K562 (cell line): Measurements from ENCODE around the gene HES5. TPM values are rescaled to one million over a fixed set of nuclear protein-coding genes. Genes with fewer than 3 reads are reported as not detected.
A peak's percentile ranks its signal among the peaks of the same experiment; 100 is the strongest.

Source experiments
- ATF6 ChIP-seq: sonication (generic); formaldehyde crosslinking; IDR thresholded peaks from 2 replicates; pipeline ENCODE4 v1.4.0; 2020; ENCODE audit warnings: mild to moderate bottlenecking, missing genetic modification reagents
- BCL6 ChIP-seq: fragments of 250-450 bp; sonication (Bioruptor Pico); IDR thresholded peaks from 2 replicates; pipeline ENCODE4 v1.4.0; 2020
- DPF2 ChIP-seq: fragments of 450-650 bp; IDR thresholded peaks from 2 replicates; pipeline ENCODE4 v1.6.1; 2016
- E2F5 ChIP-seq: sonication (generic); formaldehyde crosslinking; IDR thresholded peaks from 2 replicates; pipeline ENCODE4 v1.8.0; 2022; ENCODE audit warnings: mild to moderate bottlenecking, missing genetic modification reagents
- GATA2 ChIP-seq: sonication (generic); formaldehyde crosslinking; IDR thresholded peaks from 2 replicates; pipeline ENCODE4 v1.4.0; 2020; ENCODE audit warnings: mild to moderate bottlenecking, missing genetic modification reagents
- KLF6 ChIP-seq: fragments of 250-450 bp; sonication (Bioruptor Pico); IDR thresholded peaks from 2 replicates; pipeline ENCODE4 v1.4.0; 2020; ENCODE audit warnings: mild to moderate bottlenecking, moderate library complexity, borderline replicate concordance
- MCM7 ChIP-seq, 2 experiments: fragments of 450-650 bp; IDR thresholded peaks; 2 replicates each; pipeline ENCODE4 v1.6.1; 2016 to 2018
- MIER1 ChIP-seq: fragments of 450-650 bp; IDR thresholded peaks from 2 replicates; pipeline ENCODE4 v1.6.1; 2016; ENCODE audit warnings: antibody characterized with exemption, mild to moderate bottlenecking, low read depth
- MITF ChIP-seq: IDR thresholded peaks from 2 replicates; pipeline ENCODE4 v1.6.1; 2014; ENCODE audit warnings: antibody characterized with exemption
- NFRKB ChIP-seq: fragments of 450-650 bp; IDR thresholded peaks from 2 replicates; pipeline ENCODE4 v1.6.1; 2016; ENCODE audit warnings: low read depth
- NR1H2 ChIP-seq: sonication (generic); formaldehyde crosslinking; IDR thresholded peaks from 2 replicates; pipeline ENCODE4 v1.4.0; 2020; ENCODE audit warnings: mild to moderate bottlenecking, missing genetic modification reagents
- POU5F1 ChIP-seq: fragments of 150-350 bp; IDR thresholded peaks from 2 replicates; pipeline ENCODE4 v1.6.1; 2014; ENCODE audit warnings: borderline replicate concordance, low read length, low read depth, mild to moderate bottlenecking; ENCODE audit not compliant: partially characterized antibody
- PRMT5 ChIP-seq: sonication (generic); formaldehyde crosslinking; IDR thresholded peaks from 2 replicates; pipeline ENCODE4 v1.5.0; 2020; ENCODE audit warnings: missing genetic modification reagents
- SAP30 ChIP-seq: fragments of 200-600 bp; sonication (generic); IDR thresholded peaks from 2 replicates; pipeline ENCODE4 v1.6.1; 2012; ENCODE audit warnings: borderline replicate concordance, low read depth, mild to moderate bottlenecking, moderate library complexity, low read length, control low read depth, inconsistent platforms; ENCODE audit not compliant: insufficient read depth, poor library complexity, severe bottlenecking
- SMC3 ChIP-seq: conservative IDR thresholded peaks from 2 replicates; pipeline ENCODE4 v1.6.1; 2011; ENCODE audit warnings: low read depth, low read length, improper control_type of control experiment; ENCODE audit not compliant: insufficient read depth
- USF2 ChIP-seq: sonication (generic); formaldehyde crosslinking; IDR thresholded peaks from 2 replicates; pipeline ENCODE4 v1.5.0; 2020; ENCODE audit warnings: missing genetic modification reagents
- ZBTB49 ChIP-seq: sonication (generic); formaldehyde crosslinking; IDR thresholded peaks from 2 replicates; pipeline ENCODE4 v1.8.0; 2022; ENCODE audit warnings: missing genetic modification reagents, mild to moderate bottlenecking, borderline replicate concordance
- ZFP1 ChIP-seq: fragments of 450-650 bp; formaldehyde crosslinking; IDR thresholded peaks from 2 replicates; pipeline ENCODE4 v1.4.0; 2020; ENCODE audit warnings: mild to moderate bottlenecking, mixed read lengths
- ZNF143 ChIP-seq: sonication (generic); formaldehyde crosslinking; IDR thresholded peaks from 2 replicates; pipeline ENCODE4 v1.9.0; 2022; ENCODE audit warnings: mild to moderate bottlenecking, missing genetic modification reagents
- ZNF232 ChIP-seq: sonication (generic); formaldehyde crosslinking; IDR thresholded peaks from 2 replicates; pipeline ENCODE4 v1.8.0; 2022; ENCODE audit warnings: mild to moderate bottlenecking, missing genetic modification reagents
- ZNF3 ChIP-seq: fragments of 250-450 bp; sonication (Bioruptor Pico); IDR thresholded peaks from 2 replicates; pipeline ENCODE4 v1.5.0; 2021; ENCODE audit warnings: mild to moderate bottlenecking, moderate library complexity
- ZNF311 ChIP-seq: fragments of 250-450 bp; sonication (Bioruptor Pico); IDR thresholded peaks from 2 replicates; pipeline ENCODE4 v1.4.0; 2020; ENCODE audit warnings: mild to moderate bottlenecking, moderate library complexity
- ZNF764 ChIP-seq: fragments of 250-450 bp; sonication (Bioruptor Pico); IDR thresholded peaks from 2 replicates; pipeline ENCODE4 v1.4.0; 2020; ENCODE audit warnings: low read depth, mild to moderate bottlenecking, moderate library complexity
- polyA plus RNA-seq, 8 experiments: library from polyadenylated mRNA; depleted of rRNA in 4 of 8; stranded (reverse) in 5 of 8; unstranded in 3 of 8; fragments of >200 nt; fragmentation: Nextera tagmentation in 2 of 8; fragmentation: Illumina TruSeq in 1 of 8; extraction: Ambion mirVana in 2 of 8; extraction: Trizol in 1 of 8; gene quantifications; 2 replicates each; pipeline versions ENCODE4 v1.2.1 to v1.2.3, GENCODE V29; 2011 to 2014; ENCODE audit warnings: inconsistent platforms in 1 of 8, missing spikeins in 1 of 8
- total RNA-seq, 7 experiments: library from RNA; depleted of rRNA in 6 of 7; stranded (reverse); fragments of >200 nt in 6 of 7; fragmentation: Illumina TruSeq in 2 of 7; extraction: Trizol in 2 of 7; gene quantifications; 2 replicates each; pipeline versions ENCODE4 v1.2.1 to v1.2.3, GENCODE V29; 2011 to 2021; ENCODE audit warnings: low replicate concordance in 1 of 7

The HES5 gene
- total and polyA plus RNA-seq, 9 of the 15 experiments (the other 6 are each of a cell fraction or from before 2014, with no cell fraction given), result not detected

GRCh38 chr1:2541619-2542245, 11.7 kb upstream of the HES5 start (continued):
- TF ChIP-seq POU5F1, result no peak
- 0 out of 2 replicates have a peak, but pooled peaks have one; percentile 3 for TF ChIP-seq SMC3
- TF ChIP-seq KLF6 (CRISPR knock-in tag), result peak; percentile 36; the same call in 1 of the 2 replicates
- TF ChIP-seq MCM7 (IDR thresholded peaks at IDR 0.05), result no peak
- TF ChIP-seq SAP30, result no peak
- TF ChIP-seq ZNF3 (CRISPR knock-in tag), result no peak
- peak; percentile 65 for TF ChIP-seq DPF2
- no peak for TF ChIP-seq MIER1
- no peak for TF ChIP-seq PRMT5
- TF ChIP-seq USF2 (CRISPR knock-in tag), result peak; percentile 91
- no peak for TF ChIP-seq ZNF311 (CRISPR knock-in tag)
- no peak for TF ChIP-seq MITF
- TF ChIP-seq ATF6 (CRISPR knock-in tag), result no peak
- TF ChIP-seq ZNF232, result no peak
- no peak for TF ChIP-seq NFRKB
- TF ChIP-seq BCL6 (CRISPR knock-in tag), result no peak
- TF ChIP-seq E2F5 (CRISPR knock-in tag), result no peak
- no peak for TF ChIP-seq NR1H2 (CRISPR knock-in tag)
- TF ChIP-seq ZBTB49, result no peak
- no peak for TF ChIP-seq ZFP1 (CRISPR knock-in tag)
- no peak for TF ChIP-seq ZNF764
- no peak for TF ChIP-seq GATA2 (CRISPR knock-in tag)
- TF ChIP-seq ZNF143 (CRISPR knock-in tag), result no peak
